B cell (primary cell): Measurements from ENCODE around the gene ZNF524.

ENCODE experiments used
- EZH2 ChIP-seq: IDR thresholded peaks from 2 replicates; pipeline ENCODE4 v1.6.1; 2012; ENCODE audit warnings: borderline replicate concordance, low read depth, mild to moderate bottlenecking, moderate library complexity, low read length; ENCODE audit not compliant: insufficient read depth, poor library complexity, severe bottlenecking
- TF ChIP-seq, protein P1 (sequence below): fragments of 200-600 bp; IDR thresholded peaks from one replicate; pipeline ENCODE4 v1.8.0; 2022; ENCODE audit warnings: antibody characterized with exemption, mild to moderate bottlenecking

DNA sequence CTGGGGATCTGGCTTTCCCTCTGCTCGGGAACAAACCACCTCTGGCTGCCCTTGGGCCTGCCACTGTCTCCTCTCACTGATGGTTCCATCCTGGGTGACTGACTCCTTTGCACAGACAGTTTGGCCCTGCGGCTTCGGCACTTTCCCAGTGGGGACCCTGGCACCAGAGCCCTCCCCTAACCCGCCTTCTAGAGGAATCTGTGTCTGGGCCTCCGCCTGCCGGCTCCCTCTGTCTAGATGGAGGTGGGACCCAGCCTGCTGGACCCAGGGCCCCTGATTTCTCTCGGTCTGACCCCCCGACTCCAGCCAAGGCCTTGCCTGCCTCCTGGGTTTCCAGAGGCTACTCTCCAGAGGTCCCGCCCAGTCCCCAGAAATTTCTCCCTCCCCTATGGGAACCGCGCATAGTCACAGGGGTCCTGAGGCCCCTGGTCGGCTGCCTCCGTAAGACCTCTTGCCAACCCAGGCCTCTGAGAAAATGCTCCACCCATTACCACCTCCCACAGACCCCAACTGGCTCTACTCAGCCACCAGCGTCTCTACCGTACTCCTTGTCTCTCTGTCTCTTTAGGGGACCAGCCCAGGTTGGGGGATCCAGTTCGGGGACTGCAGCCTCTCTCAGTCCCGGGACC, 50.6 kb downstream of the ZNF524 start:
- TF ChIP-seq, protein P1, sequence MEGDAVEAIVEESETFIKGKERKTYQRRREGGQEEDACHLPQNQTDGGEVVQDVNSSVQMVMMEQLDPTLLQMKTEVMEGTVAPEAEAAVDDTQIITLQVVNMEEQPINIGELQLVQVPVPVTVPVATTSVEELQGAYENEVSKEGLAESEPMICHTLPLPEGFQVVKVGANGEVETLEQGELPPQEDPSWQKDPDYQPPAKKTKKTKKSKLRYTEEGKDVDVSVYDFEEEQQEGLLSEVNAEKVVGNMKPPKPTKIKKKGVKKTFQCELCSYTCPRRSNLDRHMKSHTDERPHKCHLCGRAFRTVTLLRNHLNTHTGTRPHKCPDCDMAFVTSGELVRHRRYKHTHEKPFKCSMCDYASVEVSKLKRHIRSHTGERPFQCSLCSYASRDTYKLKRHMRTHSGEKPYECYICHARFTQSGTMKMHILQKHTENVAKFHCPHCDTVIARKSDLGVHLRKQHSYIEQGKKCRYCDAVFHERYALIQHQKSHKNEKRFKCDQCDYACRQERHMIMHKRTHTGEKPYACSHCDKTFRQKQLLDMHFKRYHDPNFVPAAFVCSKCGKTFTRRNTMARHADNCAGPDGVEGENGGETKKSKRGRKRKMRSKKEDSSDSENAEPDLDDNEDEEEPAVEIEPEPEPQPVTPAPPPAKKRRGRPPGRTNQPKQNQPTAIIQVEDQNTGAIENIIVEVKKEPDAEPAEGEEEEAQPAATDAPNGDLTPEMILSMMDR = no peak
- TF ChIP-seq EZH2 = no peak
